Loucy (cell line): ENCODE results near the gene CORO7.

ENCODE experiments used
- H2AFZ ChIP-seq: fragments of 200-600 bp; sonication (generic); 2 replicates; pipeline ENCODE4 v1.6.0; 2016; ENCODE audit warnings: antibody characterized with exemption, mild to moderate bottlenecking, low read length, moderate library complexity
- H3F3A ChIP-seq: fragments of 200-600 bp; 2 replicates; pipeline ENCODE4 v1.6.0; 2016; ENCODE audit warnings: antibody characterized with exemption, low read depth, mild to moderate bottlenecking
- H3K27me3 ChIP-seq: fragments of 200-600 bp; sonication (generic); 2 replicates; pipeline ENCODE4 v1.6.1; 2014; ENCODE audit warnings: low read length, mild to moderate bottlenecking; ENCODE audit not compliant: insufficient read depth, poor library complexity, severe bottlenecking
- H3K36me3 ChIP-seq: fragments of 200-600 bp; sonication (generic); 2 replicates; pipeline ENCODE4 v1.6.1; 2016; ENCODE audit warnings: low read length; ENCODE audit not compliant: insufficient read depth
- H3K4me1 ChIP-seq: fragments of 200-600 bp; sonication (generic); 2 replicates; pipeline ENCODE4 v1.5.1; 2014; ENCODE audit warnings: low read length, mild to moderate bottlenecking; ENCODE audit not compliant: insufficient read depth, poor library complexity, severe bottlenecking
- H3K4me2 ChIP-seq: fragments of 200-600 bp; sonication (generic); 2 replicates; pipeline ENCODE4 v1.6.0; 2014; ENCODE audit warnings: antibody characterized with exemption, low read length, low read depth, mild to moderate bottlenecking; ENCODE audit not compliant: poor library complexity, severe bottlenecking
- H3K4me3 ChIP-seq: fragments of 200-600 bp; sonication (generic); 2 replicates; pipeline ENCODE4 v1.5.1; 2014; ENCODE audit warnings: low read length, mild to moderate bottlenecking, mixed read lengths; ENCODE audit not compliant: poor library complexity, severe bottlenecking
- H3K79me2 ChIP-seq: fragments of 200-600 bp; sonication (generic); 2 replicates; pipeline ENCODE4 v1.6.1; 2014; ENCODE audit warnings: low read length; ENCODE audit not compliant: insufficient read depth
- H3K9ac ChIP-seq: fragments of 200-600 bp; sonication (generic); 2 replicates; pipeline ENCODE4 v1.6.0; 2014; ENCODE audit warnings: mild to moderate bottlenecking, low read depth, low read length, moderate library complexity; ENCODE audit not compliant: poor library complexity, severe bottlenecking
- H3K9me2 ChIP-seq: fragments of 200-600 bp; sonication (generic); replicated peaks from 2 replicates; pipeline ENCODE4 v1.6.1; 2016; ENCODE audit warnings: low read depth, low read length, mixed read lengths
- H3K9me3 ChIP-seq: fragments of 200-600 bp; sonication (generic); 2 replicates; pipeline ENCODE4 v1.6.1; 2014; ENCODE audit warnings: mild to moderate bottlenecking, antibody characterized with exemption, low read length, low read depth; ENCODE audit not compliant: insufficient read depth
- H4K20me1 ChIP-seq: fragments of 200-600 bp; sonication (generic); 2 replicates; pipeline ENCODE4 v1.6.0; 2014; ENCODE audit warnings: antibody characterized with exemption, low read length, mild to moderate bottlenecking; ENCODE audit not compliant: insufficient read depth, poor library complexity, severe bottlenecking
- CTCF ChIP-seq: fragments of 200-600 bp; sonication (generic); conservative IDR thresholded peaks from 2 replicates; pipeline ENCODE4 v1.5.1; 2014; ENCODE audit warnings: mild to moderate bottlenecking, antibody characterized with exemption, low read length
- EZH2phosphoT487 ChIP-seq: fragments of 200-600 bp; IDR thresholded peaks from 2 replicates; pipeline ENCODE4 v1.6.1; 2018; ENCODE audit warnings: antibody characterized with exemption, mild to moderate bottlenecking, moderate library complexity, borderline replicate concordance

CORO7 gene

GRCh38 chr16:4319454-4320421 is 96.7 kb downstream of the CORO7 start:
- no peaks in the 10 kb centered on the region for H4K20me1 ChIP-seq
- no peak overlapping the region for H3K4me3 ChIP-seq
- H3F3A ChIP-seq = no peaks in the 10 kb centered on the region
- TF ChIP-seq EZH2phosphoT487 = no peak
- no peak for TF ChIP-seq CTCF
- H3K4me1 ChIP-seq = peaks cover 8% of the 10 kb centered on the region
- H3K27me3 ChIP-seq = no peaks in the 10 kb centered on the region
- no peak overlapping the region for H3K9ac ChIP-seq
- H3K79me2 ChIP-seq = 0 out of 2 replicates have a peak, but pooled peaks cover 3% of the 10 kb centered on the region
- no peak overlapping the region for H3K4me2 ChIP-seq
- no peaks in the 10 kb centered on the region for H3K36me3 ChIP-seq
- no peak overlapping the region for H2AFZ ChIP-seq
- H3K9me3 ChIP-seq = no peaks in the 10 kb centered on the region
- H3K9me2 ChIP-seq = no peaks in the 10 kb centered on the region

GRCh38 chr16:4318967-4319366 is 97.4 kb downstream of the CORO7 start:
- Histone ChIP-seq H3K36me3 (no peaks in the 10 kb centered on the region), H2AFZ (no peak overlapping the region), H4K20me1 (no peaks in the 10 kb centered on the region), H3K9ac (no peak overlapping the region), H3K4me2 (no peak overlapping the region), H3K4me3 (no peak overlapping the region), H3F3A (no peaks in the 10 kb centered on the region), H3K9me2 (no peaks in the 10 kb centered on the region), H3K27me3 (no peaks in the 10 kb centered on the region), H3K4me1 (peaks cover 8% of the 10 kb centered on the region), H3K79me2 (0 out of 2 replicates have a peak, but pooled peaks cover 3% of the 10 kb centered on the region), H3K9me3 (no peaks in the 10 kb centered on the region)
- TF ChIP-seq CTCF (no peak), EZH2phosphoT487 (no peak)

DNA sequence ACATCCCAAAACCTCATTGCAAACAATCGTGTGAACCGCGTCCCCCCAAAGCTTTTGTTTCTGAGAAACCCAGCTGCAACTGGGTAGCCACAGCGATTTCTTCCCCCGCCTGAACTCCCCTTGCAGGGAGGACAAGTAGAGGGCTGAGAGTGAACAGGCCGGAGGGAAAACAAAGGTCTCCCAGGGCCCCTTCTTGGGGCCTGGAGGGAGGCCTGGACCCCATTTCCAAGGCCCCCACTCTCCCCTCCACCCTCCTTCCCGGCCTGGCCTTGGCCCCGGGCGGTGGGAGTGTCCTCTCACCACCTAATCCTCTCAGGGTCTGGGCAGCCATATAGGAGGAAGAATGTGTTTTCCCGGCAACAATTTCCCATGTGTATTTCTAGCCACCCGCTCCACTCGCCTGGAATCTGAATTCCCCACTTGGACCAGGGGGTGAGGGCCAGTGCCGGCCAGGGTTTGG is 97.9 kb downstream of the CORO7 start:
- no peak overlapping the region for H3K4me2 ChIP-seq
- H3K9me3 ChIP-seq = no peaks in the 10 kb centered on the region
- H3K36me3 ChIP-seq = no peaks in the 10 kb centered on the region
- no peak overlapping the region for H3K4me3 ChIP-seq
- no peaks in the 10 kb centered on the region for H4K20me1 ChIP-seq
- no peaks in the 10 kb centered on the region for H3K9me2 ChIP-seq
- no peaks in the 10 kb centered on the region for H3F3A ChIP-seq
- TF ChIP-seq EZH2phosphoT487 (no peak), CTCF (no peak)
- peaks cover 8% of the 10 kb centered on the region for H3K4me1 ChIP-seq
- H2AFZ ChIP-seq = no peak overlapping the region
- 0 out of 2 replicates have a peak, but pooled peaks cover 3% of the 10 kb centered on the region for H3K79me2 ChIP-seq
- no peak overlapping the region for H3K9ac ChIP-seq
- H3K27me3 ChIP-seq = no peaks in the 10 kb centered on the region
